ENCODE measurements around the gene PTRH1. TPM values are rescaled to one million over a fixed set of nuclear protein-coding genes. Genes with fewer than 3 reads are reported as not detected.

PTRH1 gene
- total RNA-seq, 1 experiment from 2014 or later = 10.6 TPM

- H3K27ac ChIP-seq (ENCODE audit: low read length) = no peak overlapping the region
- no peak overlapping the region for H2AFZ ChIP-seq (ENCODE audit: low read length)
- no peaks in the 10 kb centered on the region for H3K27me3 ChIP-seq (ENCODE audit: low read length)
- no peaks in the 10 kb centered on the region for H3K9me2 ChIP-seq (replicated peaks; ENCODE audit: insufficient read depth, low read length)
- H3K4me3 ChIP-seq (ENCODE audit: low read length) = no peak overlapping the region
- H3K36me3 ChIP-seq (ENCODE audit: insufficient read depth, low read length) = no peaks in the 10 kb centered on the region
- no peaks in the 10 kb centered on the region for H4K20me1 ChIP-seq (ENCODE audit: insufficient read depth, low read depth, low read length)
- DNase-seq = no peak
- H3K9me3 ChIP-seq (ENCODE audit: low read length) = no peaks in the 10 kb centered on the region
- H3K9ac ChIP-seq (ENCODE audit: low read length) = no peak overlapping the region
- H3K4me1 ChIP-seq (ENCODE audit: low read length) = no peaks in the 10 kb centered on the region
- no peak overlapping the region for H3K4me2 ChIP-seq (ENCODE audit: low read depth, low read length, poor library complexity, severe bottlenecking)
- H3K79me2 ChIP-seq (ENCODE audit: low read length) = no peaks in the 10 kb centered on the region
These were observed 36.0 kb downstream of the PTRH1 start for GRCh38 chr9:127679506-127679905.

GRCh38 chr9:127676638-127677037 is 38.8 kb downstream of the PTRH1 start:
- DNase-seq = no peak
- Histone ChIP-seq H3K4me3 (ENCODE audit: low read length) (no peak overlapping the region), H3K27ac (ENCODE audit: low read length) (no peak overlapping the region), H3K27me3 (ENCODE audit: low read length) (no peaks in the 10 kb centered on the region), H2AFZ (ENCODE audit: low read length) (no peak overlapping the region), H3K4me1 (ENCODE audit: low read length) (no peaks in the 10 kb centered on the region), H3K9ac (ENCODE audit: low read length) (no peak overlapping the region), H3K79me2 (ENCODE audit: low read length) (no peaks in the 10 kb centered on the region), H4K20me1 (ENCODE audit: insufficient read depth, low read depth, low read length) (no peaks in the 10 kb centered on the region), H3K36me3 (ENCODE audit: insufficient read depth, low read length) (no peaks in the 10 kb centered on the region), H3K9me2 (replicated peaks; ENCODE audit: insufficient read depth, low read length) (no peaks in the 10 kb centered on the region), H3K9me3 (ENCODE audit: low read length) (no peaks in the 10 kb centered on the region), H3K4me2 (ENCODE audit: low read depth, low read length, poor library complexity, severe bottlenecking) (no peak overlapping the region)

GRCh38 chr9:127673234-127673633 is 42.2 kb downstream of the PTRH1 start:
- H3K4me3 ChIP-seq (ENCODE audit: low read length) = no peak overlapping the region
- H3K27ac ChIP-seq (ENCODE audit: low read length) = no peak overlapping the region
- H3K4me1 ChIP-seq (ENCODE audit: low read length) = no peaks in the 10 kb centered on the region
- no peaks in the 10 kb centered on the region for H4K20me1 ChIP-seq (ENCODE audit: insufficient read depth, low read depth, low read length)
- no peaks in the 10 kb centered on the region for H3K27me3 ChIP-seq (ENCODE audit: low read length)
- no peaks in the 10 kb centered on the region for H3K36me3 ChIP-seq (ENCODE audit: insufficient read depth, low read length)
- H3K4me2 ChIP-seq (ENCODE audit: low read depth, low read length, poor library complexity, severe bottlenecking) = no peak overlapping the region
- H3K9me3 ChIP-seq (ENCODE audit: low read length) = no peaks in the 10 kb centered on the region
- no peak for DNase-seq
- no peaks in the 10 kb centered on the region for H3K9me2 ChIP-seq (replicated peaks; ENCODE audit: insufficient read depth, low read length)
- no peaks in the 10 kb centered on the region for H3K79me2 ChIP-seq (ENCODE audit: low read length)
- no peak overlapping the region for H2AFZ ChIP-seq (ENCODE audit: low read length)
- no peak overlapping the region for H3K9ac ChIP-seq (ENCODE audit: low read length)

- Histone ChIP-seq H4K20me1 (ENCODE audit: insufficient read depth, low read depth, low read length) (no peaks in the 10 kb centered on the region), H3K27ac (ENCODE audit: low read length) (no peak overlapping the region), H2AFZ (ENCODE audit: low read length) (no peak overlapping the region), H3K9me2 (replicated peaks; ENCODE audit: insufficient read depth, low read length) (no peaks in the 10 kb centered on the region), H3K9ac (ENCODE audit: low read length) (no peak overlapping the region), H3K27me3 (ENCODE audit: low read length) (no peaks in the 10 kb centered on the region), H3K4me1 (ENCODE audit: low read length) (no peaks in the 10 kb centered on the region), H3K79me2 (ENCODE audit: low read length) (no peaks in the 10 kb centered on the region), H3K4me2 (ENCODE audit: low read depth, low read length, poor library complexity, severe bottlenecking) (no peak overlapping the region), H3K9me3 (ENCODE audit: low read length) (no peaks in the 10 kb centered on the region), H3K4me3 (ENCODE audit: low read length) (no peak overlapping the region), H3K36me3 (ENCODE audit: insufficient read depth, low read length) (no peaks in the 10 kb centered on the region)
- DNase-seq = no peak
These were observed 47.6 kb downstream of the PTRH1 start for GRCh38 chr9:127667906-127668305.

GRCh38 chr9:127667127-127667844 is 48.2 kb downstream of the PTRH1 start:
- Histone ChIP-seq H3K4me1 (ENCODE audit: low read length) (no peaks in the 10 kb centered on the region), H3K4me3 (ENCODE audit: low read length) (no peak overlapping the region), H3K4me2 (ENCODE audit: low read depth, low read length, poor library complexity, severe bottlenecking) (no peak overlapping the region), H4K20me1 (ENCODE audit: insufficient read depth, low read depth, low read length) (no peaks in the 10 kb centered on the region), H3K79me2 (ENCODE audit: low read length) (no peaks in the 10 kb centered on the region), H3K9me2 (replicated peaks; ENCODE audit: insufficient read depth, low read length) (no peaks in the 10 kb centered on the region), H3K36me3 (ENCODE audit: insufficient read depth, low read length) (no peaks in the 10 kb centered on the region), H3K9ac (ENCODE audit: low read length) (no peak overlapping the region), H3K27me3 (ENCODE audit: low read length) (no peaks in the 10 kb centered on the region), H2AFZ (ENCODE audit: low read length) (no peak overlapping the region), H3K27ac (ENCODE audit: low read length) (no peak overlapping the region), H3K9me3 (ENCODE audit: low read length) (no peaks in the 10 kb centered on the region)
- no peak for DNase-seq

GRCh38 chr9:127664678-127665507 is 50.6 kb downstream of the PTRH1 start:
- no peaks in the 10 kb centered on the region for H3K4me1 ChIP-seq (ENCODE audit: low read length)
- no peaks in the 10 kb centered on the region; the same call in 1 of the 2 replicates for H3K36me3 ChIP-seq (ENCODE audit: insufficient read depth, low read length)
- H3K9me2 ChIP-seq (replicated peaks; ENCODE audit: insufficient read depth, low read length) = no peaks in the 10 kb centered on the region
- H3K9me3 ChIP-seq (ENCODE audit: low read length) = no peaks in the 10 kb centered on the region
- H3K4me3 ChIP-seq (ENCODE audit: low read length) = no peak overlapping the region
- H3K4me2 ChIP-seq (ENCODE audit: low read depth, low read length, poor library complexity, severe bottlenecking) = no peak overlapping the region
- no peak overlapping the region for H2AFZ ChIP-seq (ENCODE audit: low read length)
- no peaks in the 10 kb centered on the region for H4K20me1 ChIP-seq (ENCODE audit: insufficient read depth, low read depth, low read length)
- H3K79me2 ChIP-seq (ENCODE audit: low read length) = no peaks in the 10 kb centered on the region
- H3K27me3 ChIP-seq (ENCODE audit: low read length) = no peaks in the 10 kb centered on the region
- no peak for DNase-seq
- no peak overlapping the region for H3K9ac ChIP-seq (ENCODE audit: low read length)
- H3K27ac ChIP-seq (ENCODE audit: low read length) = no peak overlapping the region

- H3K9me2 ChIP-seq (replicated peaks; ENCODE audit: insufficient read depth, low read length) = no peaks in the 10 kb centered on the region
- H3K9ac ChIP-seq (ENCODE audit: low read length) = no peak overlapping the region
- H3K27me3 ChIP-seq (ENCODE audit: low read length) = no peaks in the 10 kb centered on the region
- peak; percentile 34 for DNase-seq
- H4K20me1 ChIP-seq (ENCODE audit: insufficient read depth, low read depth, low read length) = no peaks in the 10 kb centered on the region
- no peaks in the 10 kb centered on the region for H3K79me2 ChIP-seq (ENCODE audit: low read length)
- H3K27ac ChIP-seq (ENCODE audit: low read length) = no peak overlapping the region
- H3K4me3 ChIP-seq (ENCODE audit: low read length) = no peak overlapping the region
- H3K4me2 ChIP-seq (ENCODE audit: low read depth, low read length, poor library complexity, severe bottlenecking) = no peak overlapping the region
- H2AFZ ChIP-seq (ENCODE audit: low read length) = no peak overlapping the region
- no peaks in the 10 kb centered on the region for H3K9me3 ChIP-seq (ENCODE audit: low read length)
- no peaks in the 10 kb centered on the region for H3K4me1 ChIP-seq (ENCODE audit: low read length)
- no peaks in the 10 kb centered on the region; the same call in 1 of the 2 replicates for H3K36me3 ChIP-seq (ENCODE audit: insufficient read depth, low read length)
These were observed 51.2 kb downstream of the PTRH1 start for GRCh38 chr9:127664324-127664677.
